Measurements from ENCODE around the gene GTPBP1.

GTPBP1 gene

DNA sequence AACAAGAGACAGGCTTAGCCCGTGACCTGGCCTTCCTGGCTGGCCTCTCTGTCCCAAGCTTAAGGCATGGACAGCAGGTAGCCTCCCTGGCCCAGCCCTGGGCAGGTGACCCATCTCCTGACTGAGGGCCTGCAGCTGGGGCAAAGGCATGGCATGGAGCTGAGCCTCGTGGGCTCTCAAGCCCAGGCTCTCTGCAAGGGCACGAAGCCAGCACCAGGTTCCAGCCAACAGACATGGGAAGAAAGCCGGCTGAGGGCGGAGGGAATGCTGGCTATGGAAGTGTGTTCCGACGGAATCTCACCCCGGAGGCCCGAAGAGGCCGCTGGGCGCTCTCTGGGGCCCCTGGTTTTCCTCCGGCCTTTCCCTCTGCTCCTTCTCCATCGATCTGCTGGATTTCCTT is 75.3 kb downstream of the GTPBP1 start:
- DNase-seq (ENCODE audit: low spot score): no peak
- TF ChIP-seq, protein P1, sequence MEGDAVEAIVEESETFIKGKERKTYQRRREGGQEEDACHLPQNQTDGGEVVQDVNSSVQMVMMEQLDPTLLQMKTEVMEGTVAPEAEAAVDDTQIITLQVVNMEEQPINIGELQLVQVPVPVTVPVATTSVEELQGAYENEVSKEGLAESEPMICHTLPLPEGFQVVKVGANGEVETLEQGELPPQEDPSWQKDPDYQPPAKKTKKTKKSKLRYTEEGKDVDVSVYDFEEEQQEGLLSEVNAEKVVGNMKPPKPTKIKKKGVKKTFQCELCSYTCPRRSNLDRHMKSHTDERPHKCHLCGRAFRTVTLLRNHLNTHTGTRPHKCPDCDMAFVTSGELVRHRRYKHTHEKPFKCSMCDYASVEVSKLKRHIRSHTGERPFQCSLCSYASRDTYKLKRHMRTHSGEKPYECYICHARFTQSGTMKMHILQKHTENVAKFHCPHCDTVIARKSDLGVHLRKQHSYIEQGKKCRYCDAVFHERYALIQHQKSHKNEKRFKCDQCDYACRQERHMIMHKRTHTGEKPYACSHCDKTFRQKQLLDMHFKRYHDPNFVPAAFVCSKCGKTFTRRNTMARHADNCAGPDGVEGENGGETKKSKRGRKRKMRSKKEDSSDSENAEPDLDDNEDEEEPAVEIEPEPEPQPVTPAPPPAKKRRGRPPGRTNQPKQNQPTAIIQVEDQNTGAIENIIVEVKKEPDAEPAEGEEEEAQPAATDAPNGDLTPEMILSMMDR (IDR thresholded peaks at IDR 0.05; ENCODE audit: extremely low read depth, missing control alignments): no peak

DNA sequence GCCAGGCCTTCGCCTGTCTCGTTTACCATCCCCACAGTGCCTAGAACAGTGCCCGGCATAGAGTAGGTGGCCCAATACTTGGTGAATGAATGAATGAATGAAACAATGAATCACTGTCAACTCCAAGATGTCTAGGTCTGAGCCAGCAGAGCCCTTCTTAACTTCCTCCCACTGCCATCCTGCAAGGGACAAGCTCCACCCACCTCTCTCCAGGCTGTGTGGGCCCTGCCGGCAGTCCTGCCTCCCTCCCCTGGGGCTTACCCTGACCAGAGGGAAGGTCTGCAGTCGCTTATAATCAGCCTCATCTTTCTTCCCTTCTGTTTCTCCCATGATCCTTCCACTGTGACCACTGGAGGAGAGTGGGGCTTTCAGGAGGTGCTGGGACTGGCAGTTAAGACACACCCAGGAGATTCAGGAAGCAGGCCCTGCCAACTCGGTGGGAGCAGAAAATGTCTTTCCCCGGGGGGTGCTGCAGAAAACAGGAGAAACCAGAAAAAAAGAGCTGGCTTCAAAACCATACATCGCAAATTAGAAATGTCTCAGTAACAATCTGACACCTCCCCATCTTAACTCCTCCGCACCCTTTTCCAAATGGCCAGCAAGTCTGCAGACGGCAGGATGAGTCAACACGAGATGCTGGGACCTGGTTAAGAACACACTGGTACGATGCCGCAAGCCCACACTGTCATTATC is 76.8 kb downstream of the GTPBP1 start:
- DNase-seq (ENCODE audit: low spot score): no peak
- TF ChIP-seq, protein P1 (IDR thresholded peaks at IDR 0.05; ENCODE audit: extremely low read depth, missing control alignments): no peak
